Endothelial cell of umbilical vein (primary cell): ENCODE data around the gene CARMIL3.

Experiments
- EZH2 ChIP-seq: IDR thresholded peaks from 2 replicates; pipeline ENCODE4 v1.6.1; 2012; ENCODE audit warnings: borderline replicate concordance, low read depth, mild to moderate bottlenecking, moderate library complexity, low read length, inconsistent platforms; ENCODE audit not compliant: severe bottlenecking
- FOS ChIP-seq: IDR thresholded peaks from 2 replicates; pipeline ENCODE4 v1.6.1; 2011; ENCODE audit warnings: mild to moderate bottlenecking, low read length, moderate library complexity, borderline replicate concordance; ENCODE audit not compliant: insufficient read depth
- GATA2 ChIP-seq: IDR thresholded peaks from 2 replicates; pipeline ENCODE4 v1.7.0; 2011; ENCODE audit warnings: low read depth, mild to moderate bottlenecking, moderate library complexity, mixed read lengths, low read length; ENCODE audit not compliant: insufficient read length, insufficient read depth
- JUN ChIP-seq: IDR thresholded peaks from 2 replicates; pipeline ENCODE4 v1.6.1; 2011; ENCODE audit warnings: borderline replicate concordance, low read depth; ENCODE audit not compliant: insufficient read length, insufficient read depth
- POLR2A ChIP-seq: IDR thresholded peaks from 2 replicates; pipeline ENCODE4 v1.6.1; 2012; ENCODE audit warnings: low read depth, mild to moderate bottlenecking, control low read depth, low read length
- POLR2AphosphoS5 ChIP-seq: IDR thresholded peaks from 2 replicates; pipeline ENCODE4 v1.6.1; 2012; ENCODE audit warnings: low read depth, mild to moderate bottlenecking, control low read depth, low read length, moderate library complexity; ENCODE audit not compliant: insufficient read depth
- TF ChIP-seq, protein P1 (sequence below), 2 donors: IDR thresholded peaks; 1 replicate in 1 of 2; 2 replicates in 1 of 2; pipeline ENCODE4 v1.5.1; 2011; ENCODE audit warnings: low read length in 2 of 2, mild to moderate bottlenecking in 2 of 2, moderate library complexity in 2 of 2, control low read depth in 1 of 2, inconsistent platforms in 1 of 2, low read depth in 1 of 2; ENCODE audit not compliant: insufficient read depth in 1 of 2; ENCODE audit errors: extremely low read depth in 1 of 2
- TF ChIP-seq, protein P2 (sequence below): IDR thresholded peaks from 2 replicates; pipeline ENCODE4 v1.6.1; 2011; ENCODE audit not compliant: insufficient read depth, insufficient read length

DNA sequence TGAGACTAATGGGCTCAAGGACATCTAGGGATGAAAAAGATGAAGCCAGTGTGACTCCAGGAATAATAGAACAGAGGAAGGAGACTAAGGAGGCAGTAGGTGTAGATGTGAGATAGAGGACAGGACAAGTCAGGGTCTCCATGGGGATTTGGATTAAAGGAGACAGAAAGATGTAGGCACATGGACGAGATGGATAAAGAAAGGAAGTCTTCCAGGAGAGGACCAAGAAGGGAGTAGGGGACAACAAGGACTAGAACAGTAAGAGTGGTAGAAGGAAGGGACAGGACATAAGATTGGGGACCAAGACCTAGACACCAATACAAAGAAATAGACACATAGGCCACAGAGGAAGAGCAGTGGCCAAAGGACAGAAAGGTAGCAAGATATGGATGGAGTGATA lies 35.2 kb downstream of the CARMIL3 start:
- TF ChIP-seq, protein P1, sequence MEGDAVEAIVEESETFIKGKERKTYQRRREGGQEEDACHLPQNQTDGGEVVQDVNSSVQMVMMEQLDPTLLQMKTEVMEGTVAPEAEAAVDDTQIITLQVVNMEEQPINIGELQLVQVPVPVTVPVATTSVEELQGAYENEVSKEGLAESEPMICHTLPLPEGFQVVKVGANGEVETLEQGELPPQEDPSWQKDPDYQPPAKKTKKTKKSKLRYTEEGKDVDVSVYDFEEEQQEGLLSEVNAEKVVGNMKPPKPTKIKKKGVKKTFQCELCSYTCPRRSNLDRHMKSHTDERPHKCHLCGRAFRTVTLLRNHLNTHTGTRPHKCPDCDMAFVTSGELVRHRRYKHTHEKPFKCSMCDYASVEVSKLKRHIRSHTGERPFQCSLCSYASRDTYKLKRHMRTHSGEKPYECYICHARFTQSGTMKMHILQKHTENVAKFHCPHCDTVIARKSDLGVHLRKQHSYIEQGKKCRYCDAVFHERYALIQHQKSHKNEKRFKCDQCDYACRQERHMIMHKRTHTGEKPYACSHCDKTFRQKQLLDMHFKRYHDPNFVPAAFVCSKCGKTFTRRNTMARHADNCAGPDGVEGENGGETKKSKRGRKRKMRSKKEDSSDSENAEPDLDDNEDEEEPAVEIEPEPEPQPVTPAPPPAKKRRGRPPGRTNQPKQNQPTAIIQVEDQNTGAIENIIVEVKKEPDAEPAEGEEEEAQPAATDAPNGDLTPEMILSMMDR (IDR thresholded peaks at IDR 0.05; ENCODE audit: extremely low read depth in 1 of 2, insufficient read depth in 1 of 2, low read depth in 1 of 2, low read length in 2 of 2): no peak
- TF ChIP-seq POLR2A (no peak), EZH2 (no peak), POLR2AphosphoS5 (no peak), JUN (no peak), GATA2 (no peak), FOS (no peak)
- TF ChIP-seq, protein P2, sequence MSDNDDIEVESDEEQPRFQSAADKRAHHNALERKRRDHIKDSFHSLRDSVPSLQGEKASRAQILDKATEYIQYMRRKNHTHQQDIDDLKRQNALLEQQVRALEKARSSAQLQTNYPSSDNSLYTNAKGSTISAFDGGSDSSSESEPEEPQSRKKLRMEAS: no peak
